Urinary bladder (tissue), 4 donors: ENCODE measurements around the gene EFNA4. TPM values are rescaled to one million over a fixed set of nuclear protein-coding genes. Genes with fewer than 3 reads are reported as not detected.

Source experiments
- DNase-seq: peaks from one replicate; pipeline ENCODE4 v3.0.0-alpha.2; 2015; ENCODE audit errors: extremely low spot score
- H3K27ac ChIP-seq: one replicate; pipeline ENCODE4 v1.5.1; 2013; ENCODE audit warnings: low read depth, mild to moderate bottlenecking, moderate library complexity
- H3K36me3 ChIP-seq: one replicate; pipeline ENCODE4 v1.6.1; 2013; ENCODE audit warnings: mild to moderate bottlenecking, moderate library complexity; ENCODE audit not compliant: insufficient read depth
- H3K4me1 ChIP-seq: one replicate; pipeline ENCODE4 v1.6.1; 2013; ENCODE audit warnings: mild to moderate bottlenecking, moderate library complexity; ENCODE audit not compliant: insufficient read depth
- H3K4me3 ChIP-seq: one replicate; pipeline ENCODE4 v1.5.1; 2013; ENCODE audit warnings: low read depth, low read length
- WGBS: extraction: QIAGEN DNeasy Blood & Tissue Kit; methylation state at CpG from one replicate; pipeline ENCODE4 v1.1.7; 2013; 5-methylcytosine and 5-hydroxymethylcytosine counted together
- polyA plus RNA-seq: library from polyadenylated mRNA; stranded (reverse); fragments of 200-250 nt; gene quantifications from one replicate; pipeline ENCODE4 v1.2.3, GENCODE V29; 2013
- total RNA-seq: library from RNA; depleted of rRNA; stranded (reverse); fragments of >200 nt; gene quantifications from one replicate; pipeline ENCODE4 v1.2.3, GENCODE V29; 2014
- donor health status: healthy with polysubstance abuse.
- donor health status: healthy.

EFNA4 gene
- total and polyA plus RNA-seq, 2 donors, result 7.5 to 8.1 TPM

DNA sequence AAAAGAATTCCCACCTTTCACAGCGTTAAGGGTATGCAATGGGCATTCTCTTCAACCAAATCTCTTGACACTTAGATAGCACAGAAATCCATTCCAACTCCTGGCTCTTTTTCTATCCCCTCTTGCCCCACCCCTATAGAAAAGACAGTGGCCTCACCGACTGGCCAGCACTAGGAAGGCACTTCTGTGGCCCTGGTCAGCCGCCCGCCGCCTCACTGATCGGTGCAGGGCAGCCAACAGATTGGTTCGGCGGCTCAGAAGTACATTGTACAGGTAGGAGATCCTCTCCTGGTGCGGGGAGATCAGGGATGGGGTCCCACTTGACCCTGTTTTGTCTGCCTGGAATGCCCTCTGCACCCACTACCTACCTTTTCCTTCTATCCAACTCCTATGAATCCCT is 39.2 kb upstream of the EFNA4 start:
- no peaks in the 10 kb centered on the region for H3K36me3 ChIP-seq
- H3K27ac ChIP-seq, result no peak overlapping the region
- no peaks in the 10 kb centered on the region for H3K4me1 ChIP-seq
- DNase-seq, result no peak
- 84% methylated on average over 9 of the region's 9 CpGs for WGBS
- no peak overlapping the region for H3K4me3 ChIP-seq

DNA sequence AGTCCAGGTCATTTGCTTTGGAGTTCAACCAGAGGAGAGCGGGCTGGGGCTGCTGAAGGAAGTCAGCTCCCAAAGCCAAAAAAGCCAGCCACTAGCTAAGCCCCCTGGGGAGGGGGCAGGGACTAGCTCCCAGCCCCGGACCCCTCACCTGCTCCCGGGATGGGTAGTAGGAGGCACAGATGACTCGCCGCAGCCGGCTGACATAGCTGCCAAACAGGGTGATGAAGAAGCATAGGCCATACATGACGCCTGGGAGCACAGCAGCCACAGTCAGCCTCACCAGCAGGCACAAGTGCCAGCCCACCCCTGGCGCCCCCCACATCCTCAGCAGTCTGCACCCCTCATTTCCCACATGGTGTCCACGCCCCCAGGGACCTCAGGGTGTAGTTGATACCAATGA is 37.4 kb upstream of the EFNA4 start:
- H3K36me3 ChIP-seq, result no peaks in the 10 kb centered on the region
- DNase-seq, result no peak
- WGBS, result 64% methylated on average over 9 of the region's 9 CpGs
- H3K4me1 ChIP-seq, result no peaks in the 10 kb centered on the region
- no peak overlapping the region for H3K27ac ChIP-seq
- no peak overlapping the region for H3K4me3 ChIP-seq

- no peak overlapping the region for H3K4me3 ChIP-seq
- no peaks in the 10 kb centered on the region for H3K4me1 ChIP-seq
- no peaks in the 10 kb centered on the region for H3K36me3 ChIP-seq
- no peak for DNase-seq
- no peak overlapping the region for H3K27ac ChIP-seq
- WGBS, result 85% methylated on average over 6 of the region's 6 CpGs
Measured at GRCh38 chr1:155026588-155026987, 37.0 kb upstream of the EFNA4 start.

DNA sequence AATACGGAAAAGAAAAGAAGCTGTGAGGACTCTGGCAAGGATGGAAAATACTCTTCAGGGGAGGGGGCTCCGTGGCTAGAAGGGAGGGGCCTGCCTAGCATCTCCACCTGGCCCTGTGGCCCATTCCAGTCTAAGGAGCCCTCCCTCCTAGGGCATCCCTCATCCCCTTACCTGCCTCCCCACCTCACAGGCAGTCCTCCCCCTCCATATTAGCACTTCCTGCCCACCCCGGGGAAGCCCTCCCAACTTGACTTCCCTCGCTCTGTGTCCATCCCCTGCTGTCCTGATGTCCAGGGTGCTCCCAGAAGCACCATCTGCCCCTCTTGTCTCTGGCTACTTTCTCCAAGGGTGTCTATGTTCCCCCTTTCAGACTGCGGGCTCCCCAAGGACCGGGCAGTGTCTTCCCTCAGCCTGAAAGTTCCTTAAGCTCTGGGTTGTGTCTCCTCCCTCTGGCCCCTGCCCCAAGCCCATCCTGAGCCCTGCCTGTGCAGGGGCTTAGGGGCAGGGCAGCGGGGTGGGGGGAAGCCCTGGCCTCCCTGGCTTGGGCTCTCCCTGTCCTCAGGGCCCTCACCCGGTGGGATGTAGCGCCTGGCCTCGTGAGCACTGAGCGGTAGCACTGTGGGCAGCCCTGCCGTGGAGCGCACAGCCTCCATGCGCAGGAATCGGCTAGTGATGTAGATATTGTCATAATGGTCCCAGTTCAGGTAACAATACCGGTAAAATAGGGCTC is 33.9 kb upstream of the EFNA4 start:
- 81% methylated on average over 16 of the region's 16 CpGs for WGBS
- DNase-seq, result no peak

DNA sequence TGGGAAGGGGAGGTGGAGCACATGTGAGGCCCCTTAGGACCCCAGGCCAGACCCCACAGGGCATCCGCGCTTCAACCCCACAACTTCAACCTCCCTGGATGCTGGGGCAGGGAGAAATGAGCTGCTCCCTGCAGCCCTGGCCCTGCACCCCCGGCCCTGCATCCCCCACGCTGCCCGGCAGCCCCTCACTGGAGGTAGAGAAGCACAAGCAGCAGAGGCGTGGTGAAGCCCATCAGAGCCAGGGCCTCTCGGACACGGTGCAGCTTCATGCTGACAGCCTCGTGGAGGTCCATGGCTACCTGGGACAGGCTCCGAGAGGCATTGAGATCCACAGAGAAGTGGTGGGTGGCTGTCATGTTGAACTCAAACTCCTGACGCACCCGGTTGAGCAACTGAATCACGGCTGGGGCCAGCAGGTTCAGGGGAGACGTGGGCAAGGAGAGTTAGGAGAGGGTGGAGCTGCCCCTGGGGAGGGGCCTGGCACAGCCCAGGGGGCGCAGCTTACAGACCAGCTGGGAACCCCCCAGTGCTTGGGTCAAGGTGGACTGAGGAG is 33.2 kb upstream of the EFNA4 start:
- Histone ChIP-seq H3K27ac (no peak overlapping the region), H3K36me3 (no peaks in the 10 kb centered on the region), H3K4me1 (no peaks in the 10 kb centered on the region), H3K4me3 (no peak overlapping the region)
- DNase-seq, result no peak
- 85% methylated on average over 15 of the region's 15 CpGs for WGBS

More for the DNA sequence above, 33.9 kb upstream of the EFNA4 start:
- Histone ChIP-seq H3K27ac (no peak overlapping the region), H3K4me3 (no peak overlapping the region), H3K36me3 (no peaks in the 10 kb centered on the region), H3K4me1 (no peaks in the 10 kb centered on the region)

DNA sequence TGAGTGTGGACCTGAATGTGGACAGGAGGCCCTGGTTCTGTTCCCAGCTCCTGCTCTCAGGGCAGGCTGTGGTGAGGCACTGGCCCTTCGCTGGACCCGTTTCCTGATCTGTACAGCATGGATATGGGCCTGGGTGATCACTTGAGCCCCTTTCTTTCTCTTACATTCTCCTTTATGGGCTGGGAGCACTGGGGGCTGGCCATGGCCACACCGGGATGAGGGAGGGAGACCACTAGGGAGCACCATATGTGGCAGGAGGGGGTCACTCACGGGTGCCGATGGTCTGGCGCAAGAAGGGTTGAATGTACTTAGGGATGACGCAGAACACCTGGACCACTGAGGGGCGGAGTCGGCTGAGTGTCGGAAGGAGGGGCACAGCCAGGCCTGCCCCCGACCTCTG is 32.6 kb upstream of the EFNA4 start:
- no peaks in the 10 kb centered on the region for H3K4me1 ChIP-seq
- WGBS, result 71% methylated on average over 11 of the region's 11 CpGs
- DNase-seq, result no peak
- no peak overlapping the region for H3K4me3 ChIP-seq
- no peak overlapping the region for H3K27ac ChIP-seq
- H3K36me3 ChIP-seq, result no peaks in the 10 kb centered on the region

GRCh38 chr1:155032886-155033285 is 30.7 kb upstream of the EFNA4 start:
- Histone ChIP-seq H3K4me3 (no peak overlapping the region), H3K27ac (no peak overlapping the region), H3K4me1 (no peaks in the 10 kb centered on the region), H3K36me3 (no peaks in the 10 kb centered on the region)
- 88% methylated on average over 12 of the region's 12 CpGs for WGBS
- no peak for DNase-seq

GRCh38 chr1:155033524-155033923 is 30.0 kb upstream of the EFNA4 start, which contains the start of the genes DCST1 and DCST2:
TSS of gene DCST1 (plus strand) at chr1:155033824. CDS start at chr1:155034037, 213 bp downstream.
TSS of gene DCST2 (minus strand) at chr1:155033781. CDS start at chr1:155033701, 80 bp downstream.
- Histone ChIP-seq H3K4me1 (no peaks in the 10 kb centered on the region), H3K27ac (no peak within 1 kb of the TSS), H3K36me3 (no peaks in the 10 kb centered on the region), H3K4me3 (no peak within 1 kb of the TSS)
- no peak for DNase-seq
- WGBS, result 94% methylated on average over 9 of the region's 9 CpGs

- WGBS, result 83% methylated on average over 20 of the region's 20 CpGs
- no peaks in the 10 kb centered on the region for H3K4me1 ChIP-seq
- no peaks in the 10 kb centered on the region for H3K36me3 ChIP-seq
- H3K27ac ChIP-seq, result no peak overlapping the region
- H3K4me3 ChIP-seq, result no peak overlapping the region
- DNase-seq, result no peak
Measured at GRCh38 chr1:155034318-155035208, 29.0 kb upstream of the EFNA4 start.

DNA sequence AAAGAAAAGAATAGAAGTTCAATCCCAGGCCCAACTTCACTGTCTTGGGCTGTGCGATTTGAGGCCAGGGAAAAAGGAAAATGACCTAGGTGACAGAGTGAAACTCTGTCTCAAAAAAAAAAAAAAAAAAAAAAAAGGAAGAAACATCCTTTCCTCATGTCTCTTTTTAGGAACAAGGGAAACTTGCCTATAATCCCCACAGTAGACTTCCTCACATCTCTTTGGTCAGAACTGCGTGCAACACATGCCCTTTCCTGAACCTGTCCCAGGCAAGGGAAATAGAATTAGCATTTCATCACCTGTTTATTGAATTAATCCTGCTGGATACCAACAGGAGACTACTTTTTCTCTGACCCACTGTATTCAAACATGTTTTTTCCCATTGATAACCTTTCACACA is 27.6 kb upstream of the EFNA4 start:
- DNase-seq, result no peak
- Histone ChIP-seq H3K27ac (no peak overlapping the region), H3K4me1 (no peaks in the 10 kb centered on the region), H3K4me3 (no peak overlapping the region), H3K36me3 (no peaks in the 10 kb centered on the region)
- 83% methylated on average over 2 of the region's 2 CpGs for WGBS

DNA sequence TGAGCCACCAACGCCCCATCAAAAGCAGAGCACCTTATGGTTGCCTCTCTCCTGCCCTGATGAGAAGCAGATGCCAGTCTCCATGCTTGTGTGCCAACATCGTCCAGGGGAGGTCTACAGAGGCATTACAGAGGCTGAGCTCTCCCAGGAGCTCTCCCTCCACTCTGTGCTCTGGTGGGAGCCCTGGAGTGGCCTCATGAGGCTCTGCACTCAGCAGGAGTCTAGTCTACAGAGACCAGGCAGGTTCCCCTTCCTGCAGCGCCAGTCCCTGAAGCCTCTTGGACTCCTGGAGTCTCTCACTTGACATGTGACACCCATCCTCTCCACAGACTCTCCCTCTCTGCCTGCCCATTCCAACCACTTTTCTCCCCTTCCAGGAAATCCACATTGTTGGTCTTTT is 26.5 kb upstream of the EFNA4 start:
- WGBS, result 90% methylated on average over 3 of the region's 3 CpGs
- Histone ChIP-seq H3K4me3 (no peak overlapping the region), H3K4me1 (no peaks in the 10 kb centered on the region), H3K36me3 (no peaks in the 10 kb centered on the region), H3K27ac (no peak overlapping the region)
- no peak for DNase-seq

GRCh38 chr1:155037851-155038441 is 25.6 kb upstream of the EFNA4 start:
- H3K4me1 ChIP-seq, result no peaks in the 10 kb centered on the region
- H3K36me3 ChIP-seq, result no peaks in the 10 kb centered on the region
- no peak overlapping the region for H3K27ac ChIP-seq
- no peak overlapping the region for H3K4me3 ChIP-seq
- no peak for DNase-seq
- 86% methylated on average over 6 of the region's 6 CpGs for WGBS

DNA sequence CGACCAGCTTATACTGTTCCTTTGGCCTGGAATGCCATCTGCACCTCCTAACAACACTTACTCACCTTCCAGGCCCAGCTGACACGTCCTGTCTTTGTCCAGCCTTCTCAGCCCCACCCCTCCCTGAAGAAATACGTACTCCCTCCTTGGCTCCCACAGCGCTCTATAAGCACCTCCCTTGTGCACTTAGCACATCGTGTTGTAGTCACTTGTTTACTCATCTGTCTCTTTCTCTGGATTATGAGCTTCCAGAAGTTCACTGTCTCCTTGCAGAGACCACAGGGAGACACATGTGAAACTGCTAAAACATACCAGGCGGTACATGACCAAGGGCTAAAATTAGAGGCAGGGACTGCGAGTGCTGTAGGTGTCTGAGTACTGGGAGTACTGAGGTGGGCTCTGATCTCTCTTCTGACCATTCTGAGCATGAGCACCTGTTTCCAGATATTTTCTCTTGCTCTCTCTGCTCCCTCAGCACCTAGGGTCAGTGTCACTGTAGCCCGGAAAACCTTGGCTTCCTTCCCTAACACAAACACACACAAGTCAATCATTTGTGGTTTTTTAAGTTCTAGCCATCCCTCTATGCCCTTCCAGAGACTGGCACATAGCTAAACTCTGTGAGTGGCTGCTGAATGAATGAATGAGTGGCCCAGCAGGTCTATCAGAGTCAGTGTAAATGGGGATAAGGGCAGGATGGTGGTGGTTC is 24.8 kb upstream of the EFNA4 start:
- Histone ChIP-seq H3K4me1 (no peaks in the 10 kb centered on the region), H3K27ac (no peak overlapping the region), H3K36me3 (no peaks in the 10 kb centered on the region), H3K4me3 (no peak overlapping the region)
- WGBS, result 30% methylated on average over 8 of the region's 8 CpGs
- DNase-seq, result no peak
